HG03521 (cell line): ENCODE measurements around the gene ICOS.
A peak's percentile ranks its signal among the peaks of the same experiment; 100 is the strongest.
"Not testable (repeated sequence)": the region's sequence is repeated elsewhere in the genome, so short reads cannot be mapped to it uniquely, and the experiment has no call there.

Experiments
- ATAC-seq: cut with Tn5 transposase; IDR thresholded peaks from one replicate; pipeline ENCODE4 v1.9.1; 2021; ENCODE audit warnings: mild to moderate bottlenecking, moderate library complexity; ENCODE audit not compliant: unreplicated experiment

ICOS gene

DNA sequence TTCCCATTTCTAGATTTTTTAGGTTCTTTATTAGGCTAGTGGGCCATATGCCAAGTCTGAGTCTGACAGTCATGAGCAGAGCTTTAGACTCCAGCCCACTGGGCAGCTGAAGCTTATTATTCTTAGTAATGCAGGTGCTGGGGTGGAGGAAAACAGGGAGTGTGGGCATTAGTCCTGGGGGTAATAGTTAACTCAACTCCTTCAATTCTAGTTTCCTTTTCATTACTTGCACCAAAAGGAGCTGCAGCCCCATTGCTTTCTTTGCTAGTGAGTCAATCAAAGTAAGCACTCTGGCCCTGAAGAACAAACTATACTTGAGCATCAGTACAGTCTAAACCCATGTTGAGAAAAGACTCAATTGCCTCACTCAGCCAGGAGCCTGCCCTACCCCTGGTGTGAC is 35.5 kb downstream of the ICOS start:
- no peak for ATAC-seq

DNA sequence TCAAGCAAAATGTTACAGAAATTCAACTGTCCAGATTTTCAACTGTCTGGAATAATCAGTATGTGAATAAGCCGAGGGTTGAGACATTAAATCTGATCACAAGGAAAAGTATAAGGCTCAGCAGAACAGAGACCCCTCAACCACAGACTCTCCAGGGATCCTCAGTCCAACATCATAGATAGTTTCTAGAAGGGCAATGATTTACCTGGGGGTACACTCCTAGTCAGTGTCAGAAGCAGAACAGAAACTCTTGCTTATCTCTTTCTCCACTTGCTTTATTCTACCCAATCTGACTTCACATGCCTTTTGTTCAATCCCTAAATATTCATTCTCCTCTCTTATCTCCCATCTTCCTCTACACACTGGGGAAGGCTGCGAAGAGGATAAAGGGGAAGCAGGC is 36.4 kb downstream of the ICOS start:
- peak; percentile 59 for ATAC-seq

DNA sequence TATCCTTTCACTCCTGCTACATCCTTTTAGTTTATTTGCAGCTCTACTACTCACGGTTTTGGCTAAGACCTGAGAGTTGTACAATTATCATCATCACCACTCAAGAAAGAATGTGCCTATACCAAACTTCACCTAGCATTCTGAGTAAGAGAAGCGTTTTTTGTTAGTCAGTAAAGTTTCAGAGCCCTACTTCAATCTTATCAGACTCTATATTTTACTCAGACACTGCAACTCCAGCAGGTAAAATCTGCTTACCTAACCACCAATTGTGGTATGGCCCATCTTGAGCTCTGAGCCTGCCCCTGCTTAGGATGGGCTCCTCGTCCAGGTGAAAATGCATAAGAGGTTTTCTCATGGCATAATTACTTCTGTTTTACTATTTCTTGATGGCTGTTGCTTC is 37.1 kb downstream of the ICOS start:
- no peak for ATAC-seq

DNA sequence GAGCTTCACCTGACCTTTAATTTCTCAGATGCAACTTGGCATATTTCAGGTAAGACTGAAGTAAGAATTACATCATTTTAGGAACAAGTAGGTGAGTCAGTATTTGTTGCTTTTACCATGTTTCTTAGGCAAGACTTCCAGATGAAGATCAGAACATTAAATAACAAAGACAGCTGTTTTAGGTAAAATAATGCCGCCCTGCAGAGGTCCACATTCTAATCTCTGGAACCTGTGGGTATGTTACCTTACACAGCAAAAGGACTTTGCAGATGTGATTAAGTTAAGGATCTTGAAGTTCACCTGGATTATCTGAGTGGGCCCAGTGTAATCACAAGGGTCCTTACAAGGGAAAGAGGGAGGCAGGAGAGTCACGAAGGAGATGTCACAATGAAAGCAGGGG is 39.3 kb downstream of the ICOS start:
- ATAC-seq: no peak

DNA sequence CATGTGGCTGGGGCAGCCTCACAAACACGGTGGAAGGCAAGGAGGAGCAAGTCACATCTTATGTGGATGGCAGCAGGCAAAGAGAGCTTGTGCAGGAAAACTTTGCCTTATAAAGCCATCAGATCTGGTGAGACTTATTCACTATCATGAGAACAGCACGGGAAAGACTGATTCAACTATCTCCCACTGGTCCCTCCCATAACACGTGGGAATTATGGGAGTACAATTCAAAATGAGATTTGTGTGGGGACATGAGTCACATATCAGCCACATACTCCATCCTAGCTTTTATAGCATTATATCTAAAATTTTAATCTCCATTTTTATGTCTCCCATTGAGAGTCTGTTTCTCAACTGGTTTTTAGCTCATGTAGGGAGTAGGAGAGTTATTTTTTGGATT is 45.7 kb downstream of the ICOS start:
- ATAC-seq: no peak

DNA sequence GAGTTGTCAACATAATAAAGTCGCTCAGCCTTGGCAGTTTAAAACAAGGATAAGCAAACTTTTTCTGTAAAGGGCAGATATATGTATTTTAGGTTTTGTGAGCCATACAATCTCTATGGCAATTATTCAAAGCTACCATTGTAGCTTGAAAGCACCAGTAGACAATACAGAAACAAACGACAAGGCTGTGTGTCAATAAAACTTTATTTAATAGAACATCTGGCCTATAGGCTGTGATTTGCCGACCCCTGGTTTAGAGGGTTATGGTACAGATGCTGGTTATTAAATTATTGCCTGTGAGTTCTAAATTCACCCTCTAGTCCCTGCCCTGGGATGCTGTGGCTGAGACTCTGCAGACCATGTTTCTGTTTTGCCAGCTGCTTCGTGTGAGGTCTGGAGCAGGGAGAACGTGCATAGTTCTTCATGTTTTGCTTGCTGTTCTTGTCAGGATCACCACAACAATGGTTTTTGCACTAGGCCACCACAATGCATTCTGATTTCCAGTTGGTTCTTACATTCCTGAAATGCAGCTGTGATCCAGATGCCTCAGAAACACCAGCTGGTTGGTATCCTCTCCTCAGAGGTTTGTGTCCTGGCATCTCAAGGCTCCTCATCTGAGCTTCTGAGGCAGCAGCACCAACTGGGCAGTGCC is 46.6 kb downstream of the ICOS start:
- ATAC-seq: no peak

DNA sequence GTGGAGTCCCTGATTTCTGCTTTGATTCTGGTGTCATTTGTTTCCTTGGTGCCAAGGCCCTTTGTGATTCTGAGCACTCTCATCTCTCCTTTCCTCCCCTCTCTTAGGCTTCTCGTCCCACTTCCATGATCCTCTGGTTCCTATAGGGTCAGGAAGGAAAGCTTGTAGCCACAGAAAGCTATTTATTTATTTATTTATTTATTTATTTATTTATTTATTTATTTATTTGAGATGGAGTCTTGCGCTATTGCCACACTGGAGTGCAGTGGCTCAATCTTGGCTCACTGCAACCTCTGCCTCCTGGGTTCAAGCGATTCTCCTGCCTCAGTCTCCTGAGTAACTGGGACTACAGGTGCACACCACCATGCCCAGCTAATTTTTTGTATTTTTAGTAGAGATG is 49.4 kb downstream of the ICOS start:
- not testable (repeated sequence) for ATAC-seq

DNA sequence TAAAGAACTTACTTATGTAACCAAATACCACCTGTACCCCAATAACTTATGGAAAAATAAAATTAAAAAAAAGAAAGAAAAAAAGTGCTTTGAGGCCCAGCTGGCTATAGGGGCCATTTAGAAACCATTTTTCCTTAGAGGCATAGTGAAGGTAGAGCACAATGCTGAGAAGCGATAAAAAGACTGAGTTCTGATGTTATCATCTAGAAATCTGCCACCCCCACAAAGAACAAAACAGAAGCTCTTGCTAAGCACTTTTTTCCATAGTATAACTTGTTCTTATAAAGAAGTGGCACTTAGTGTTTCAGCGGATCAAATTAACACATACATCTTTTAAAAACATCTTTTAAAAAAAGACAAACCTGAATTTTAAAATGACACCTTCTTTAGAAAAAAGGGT is 51.4 kb downstream of the ICOS start:
- no peak for ATAC-seq

DNA sequence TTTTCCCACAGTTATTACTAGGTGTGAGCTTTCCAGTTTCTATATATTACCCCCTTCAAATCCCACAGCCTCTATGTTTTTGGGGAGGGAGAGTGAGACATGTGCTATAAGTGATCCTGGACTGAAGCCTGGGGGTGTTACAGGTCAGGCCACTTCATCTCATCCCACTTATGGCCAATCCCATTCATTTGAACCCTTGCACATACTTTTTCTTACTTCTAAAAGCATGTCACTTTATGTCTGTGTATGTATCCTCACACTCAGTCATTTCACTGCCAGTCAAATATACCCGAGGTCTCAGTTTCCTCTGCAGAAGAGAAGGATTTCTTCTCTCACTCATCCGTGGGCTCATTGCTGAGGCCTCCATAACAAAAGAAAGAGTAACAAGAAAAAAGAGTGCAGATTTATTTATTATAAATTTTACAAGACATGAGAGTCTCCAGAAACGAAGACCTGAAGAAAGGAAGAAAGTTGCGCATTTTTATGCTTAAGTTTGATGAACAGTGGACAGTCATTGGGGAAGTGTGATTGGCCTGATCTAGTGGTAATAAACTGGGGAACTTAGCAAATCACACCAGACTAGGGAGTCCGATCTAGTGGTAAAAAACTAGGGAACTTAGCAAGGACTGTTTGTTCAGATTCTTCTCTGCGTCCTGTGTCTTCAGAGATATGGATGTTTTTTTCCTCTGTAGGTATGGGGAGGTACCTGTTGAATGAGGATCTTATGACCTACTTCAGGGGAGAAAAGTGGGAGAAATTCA is 52.1 kb downstream of the ICOS start:
- ATAC-seq: no peak

DNA sequence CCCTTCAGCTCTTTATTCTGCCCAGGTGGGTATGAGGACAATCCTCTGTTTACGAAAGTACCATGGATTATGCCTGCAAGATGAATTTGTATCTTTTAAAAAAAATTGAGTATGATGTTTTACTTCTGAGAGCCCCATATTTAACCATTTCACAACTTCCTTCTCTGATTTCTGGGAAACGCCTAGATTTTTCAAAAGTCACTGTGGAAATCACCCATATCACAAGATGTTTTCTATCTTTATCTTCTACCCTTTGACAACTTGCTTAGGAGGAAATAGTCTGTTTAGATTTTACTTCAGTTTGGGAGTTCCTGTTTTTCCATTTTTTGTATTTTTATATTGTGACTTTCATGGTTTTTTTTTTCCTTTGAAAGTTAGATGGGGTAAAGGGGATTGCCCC is 53.0 kb downstream of the ICOS start:
- ATAC-seq: no peak

DNA sequence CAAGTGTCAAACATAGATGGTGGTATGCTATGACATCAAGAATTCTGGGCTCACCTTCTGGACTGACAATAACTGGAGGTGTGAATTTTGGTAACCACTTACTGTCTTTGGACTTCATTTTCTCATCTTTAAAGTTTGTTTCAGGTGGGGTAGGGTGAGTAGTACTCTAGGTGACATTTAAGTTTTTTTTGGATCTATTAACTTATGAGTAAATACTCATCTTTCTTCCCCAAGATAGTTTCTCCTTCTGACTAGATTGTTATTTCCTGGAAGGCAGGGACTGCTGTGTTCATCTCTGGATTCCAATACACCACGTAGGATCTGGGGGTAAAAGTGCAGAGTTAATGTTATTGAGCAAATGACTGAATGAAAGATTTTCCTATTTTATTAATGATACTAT is 55.9 kb downstream of the ICOS start:
- no peak for ATAC-seq

DNA sequence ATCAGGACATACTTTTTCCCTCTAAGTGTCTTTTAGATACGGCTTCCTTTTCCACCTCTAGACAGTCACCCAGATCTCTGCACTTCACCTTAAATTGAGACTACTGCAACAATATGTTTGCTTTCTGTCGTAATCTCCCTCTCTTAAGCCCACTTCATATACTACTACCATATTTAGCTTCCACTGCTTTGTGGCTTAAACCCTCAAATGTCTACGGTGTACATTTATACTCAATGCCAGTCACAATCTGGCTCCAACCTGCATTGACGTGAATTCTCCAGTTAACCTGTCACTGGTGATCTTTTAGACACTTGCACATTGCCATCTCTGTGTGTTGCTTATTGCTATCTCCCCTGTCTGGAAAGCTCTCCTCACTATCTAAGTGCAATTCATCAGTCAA is 56.4 kb downstream of the ICOS start:
- no peak for ATAC-seq

DNA sequence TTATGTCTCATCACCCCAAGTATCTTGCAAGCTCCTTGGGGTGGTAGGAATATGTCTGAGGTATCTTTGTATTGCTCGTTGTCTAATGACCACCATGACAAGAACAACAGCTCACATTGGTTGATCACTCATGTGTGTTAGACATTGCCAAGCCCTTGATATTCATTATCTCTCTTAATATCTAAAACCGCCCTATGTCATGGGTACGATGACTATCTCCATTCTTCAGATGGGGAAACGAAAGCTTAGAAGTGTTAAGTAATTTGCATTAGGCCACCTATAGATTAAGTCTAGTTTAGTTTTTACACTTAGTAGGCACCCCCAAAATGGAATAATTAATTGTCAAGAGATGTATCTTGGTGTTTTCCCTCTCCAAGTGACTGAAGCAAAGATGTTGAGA is 57.0 kb downstream of the ICOS start:
- ATAC-seq: no peak

DNA sequence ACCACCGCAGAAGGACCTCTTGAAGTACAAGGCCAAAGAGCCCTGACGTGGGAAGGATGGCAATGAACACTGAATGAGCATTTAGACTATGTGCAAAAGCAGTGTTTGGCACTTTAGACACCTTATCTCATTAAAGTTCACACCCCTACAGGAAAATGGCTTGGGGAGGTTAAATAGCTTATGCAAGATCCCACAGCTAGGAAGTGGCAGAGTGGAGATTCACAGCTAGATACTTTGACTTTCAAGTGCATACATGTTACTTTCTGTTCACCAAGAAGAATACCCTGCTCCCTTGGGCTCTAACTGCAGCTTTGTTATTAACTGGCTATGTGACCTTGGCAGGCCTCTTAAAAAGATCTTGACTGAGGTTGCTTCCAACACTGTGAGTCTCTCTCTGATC is 58.2 kb downstream of the ICOS start:
- no peak for ATAC-seq

DNA sequence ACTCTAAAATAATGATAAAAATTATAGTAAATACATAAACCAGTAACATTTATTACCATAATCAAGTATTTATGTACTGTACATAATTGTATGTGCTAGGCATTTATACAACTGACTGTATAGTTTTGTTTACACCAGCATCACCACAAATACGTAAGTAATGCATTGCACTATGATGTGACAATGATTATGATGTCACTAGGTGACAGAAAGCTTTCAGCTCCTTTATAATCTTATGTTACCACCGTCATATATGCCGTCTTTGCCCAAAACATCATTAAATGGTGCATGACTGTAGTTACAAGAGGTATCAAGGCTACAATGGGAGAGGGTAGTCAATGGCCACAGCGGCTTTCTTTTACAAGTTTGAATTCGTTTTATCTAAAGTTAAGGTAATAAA is 60.1 kb downstream of the ICOS start:
- ATAC-seq: no peak

DNA sequence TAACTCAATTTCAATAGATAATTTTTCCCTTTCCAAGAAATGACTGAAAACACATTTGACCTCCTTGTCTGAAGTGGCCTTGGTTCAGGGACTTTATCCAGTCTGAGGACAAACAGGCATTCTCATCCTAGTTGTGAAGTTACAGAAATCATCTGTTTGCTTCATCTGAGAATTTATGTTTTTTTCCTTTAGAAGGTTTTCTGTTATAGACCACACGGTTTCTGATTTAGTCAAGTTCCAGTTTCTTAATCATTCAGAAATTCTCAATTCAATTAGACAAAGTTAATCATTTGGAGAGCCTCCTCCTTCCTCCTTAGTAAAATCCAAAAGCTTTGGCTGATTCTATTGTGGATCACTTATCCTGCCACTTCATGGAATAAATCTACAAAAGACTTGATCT is 60.9 kb downstream of the ICOS start:
- no peak for ATAC-seq

DNA sequence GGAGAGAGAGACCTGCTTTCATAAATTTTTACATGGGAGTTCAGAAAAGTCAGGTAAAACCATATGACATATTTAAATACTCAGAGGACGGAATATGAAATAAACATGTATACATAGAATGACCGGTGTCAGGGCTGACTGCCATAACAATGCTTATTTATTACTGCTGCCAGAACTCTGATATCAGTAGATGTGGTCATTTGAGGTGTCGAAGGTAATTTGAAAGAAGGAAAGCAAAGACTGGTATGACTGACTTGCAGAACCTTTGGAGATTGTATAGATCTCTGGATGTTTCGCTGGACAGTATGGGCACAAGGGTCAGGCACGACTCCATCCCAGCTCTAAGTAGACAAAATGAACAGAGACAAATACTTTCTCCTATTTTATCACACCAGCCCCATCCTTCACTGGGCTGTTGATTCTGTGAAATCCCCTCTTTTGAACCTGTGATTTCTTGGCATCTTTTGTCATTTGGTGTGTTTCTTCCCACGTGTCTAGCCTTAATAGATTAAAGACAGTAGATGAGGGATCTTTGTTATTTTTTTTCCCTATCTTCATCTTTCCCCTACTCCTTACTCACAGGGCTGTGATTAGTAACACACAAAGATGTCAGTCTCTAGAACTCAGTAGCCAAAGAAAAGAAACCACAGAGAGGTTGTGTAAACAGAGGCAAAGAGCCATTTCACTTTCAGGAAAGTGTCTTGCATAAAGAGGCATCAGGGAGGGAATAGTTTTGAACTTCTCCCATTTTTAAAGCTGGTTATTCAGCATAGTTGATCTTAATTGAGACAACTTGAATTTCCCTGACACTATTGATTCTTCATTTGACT is 61.6 kb downstream of the ICOS start:
- no peak for ATAC-seq

DNA sequence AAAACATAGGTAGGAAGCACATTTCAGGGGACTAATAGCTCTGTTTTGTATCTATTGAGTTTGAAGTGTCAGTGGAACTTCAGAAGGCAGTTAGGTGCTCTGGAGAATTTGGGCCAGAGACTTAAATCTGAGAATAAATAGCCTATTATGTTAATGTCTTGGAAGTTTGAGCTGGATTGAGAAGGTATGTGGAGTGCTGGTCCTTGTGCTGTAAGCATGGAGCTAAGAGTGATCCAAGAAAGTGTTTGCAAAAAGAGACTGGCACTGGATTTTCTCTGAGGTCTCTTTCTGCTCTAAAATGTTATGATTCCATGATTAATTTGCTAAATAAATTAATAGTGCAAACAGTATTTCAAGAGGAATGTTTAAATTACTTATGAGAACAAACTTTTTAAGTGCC is 63.3 kb downstream of the ICOS start:
- no peak for ATAC-seq

DNA sequence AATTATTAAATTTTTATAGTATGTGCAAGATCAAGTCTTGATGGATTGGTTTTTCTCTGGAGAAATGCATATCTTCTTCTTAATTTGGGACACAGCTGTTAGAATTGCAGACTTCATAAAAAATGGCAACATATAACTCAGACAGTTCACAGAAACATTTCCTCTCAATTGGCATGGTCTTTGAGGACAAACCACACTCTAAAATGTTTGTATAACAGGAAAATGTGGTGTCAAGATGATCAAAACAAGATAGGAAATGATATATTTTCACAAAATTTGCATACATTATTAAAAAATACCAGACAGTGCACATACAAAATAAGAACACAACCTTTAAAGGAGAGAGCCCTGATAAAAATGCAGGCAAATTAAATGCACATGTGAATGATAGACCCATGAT is 63.9 kb downstream of the ICOS start:
- ATAC-seq: no peak

DNA sequence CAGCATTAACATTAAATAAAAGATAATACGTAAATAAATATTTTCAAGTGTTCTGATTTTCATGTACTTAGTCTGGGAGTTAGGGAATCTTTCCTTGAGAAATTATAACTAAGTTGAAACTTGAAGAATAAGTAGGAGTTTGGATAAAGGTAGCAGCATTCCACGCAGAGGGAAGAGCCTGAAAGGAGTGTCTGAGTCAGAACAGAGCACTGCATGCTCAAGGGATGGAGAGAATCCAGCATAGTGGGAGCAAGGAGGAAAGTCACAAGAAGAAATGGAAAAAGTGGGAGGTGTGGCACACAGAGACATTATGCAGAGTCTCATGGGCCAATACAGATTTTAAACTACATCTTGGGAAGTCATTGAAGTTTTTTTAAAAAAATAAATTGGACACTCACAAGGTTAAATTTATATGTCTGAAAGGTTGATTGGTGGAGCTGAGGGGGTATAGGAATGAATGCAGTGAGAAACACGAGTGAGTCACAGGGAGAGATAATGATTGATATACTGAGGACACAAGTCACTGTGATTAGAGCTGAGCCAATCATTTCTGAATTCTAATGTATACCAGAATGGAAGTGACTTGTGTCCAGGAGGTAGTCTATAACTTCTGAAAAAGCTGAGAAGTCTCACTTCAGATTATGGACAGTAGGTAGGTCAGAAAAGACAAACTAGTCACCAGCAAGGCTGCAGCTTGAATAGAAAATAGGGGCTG is 66.9 kb downstream of the ICOS start:
- ATAC-seq: no peak

DNA sequence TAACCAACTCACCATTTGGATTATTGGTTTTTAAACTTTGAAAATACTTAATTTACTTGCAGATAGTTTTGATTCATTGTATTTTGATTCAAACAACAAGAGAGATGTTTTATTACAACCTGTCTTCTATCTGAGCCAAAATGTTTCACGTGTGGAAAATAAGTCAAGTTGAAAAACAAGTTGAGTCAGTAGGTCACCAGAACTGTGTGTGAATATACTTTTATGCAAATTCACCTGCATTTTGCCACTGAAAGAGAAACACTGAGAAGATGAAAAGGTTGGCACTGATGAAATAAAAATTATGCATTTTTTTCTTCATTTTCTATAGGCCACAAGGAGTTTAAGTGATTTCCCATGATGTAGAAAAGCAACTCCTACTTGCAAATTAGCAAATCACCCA is 68.3 kb downstream of the ICOS start:
- ATAC-seq: no peak
